SK-N-SH (cell line): ENCODE results near the gene CDH4.

Experiments used
- CTCF ChIP-seq: fragments of 200-600 bp; sonication (generic); IDR thresholded peaks from 2 replicates; pipeline ENCODE4 v1.6.1; 2017; ENCODE audit warnings: antibody characterized with exemption, mild to moderate bottlenecking, moderate library complexity
- FOSL2 ChIP-seq: IDR thresholded peaks from 2 replicates; pipeline ENCODE4 v1.4.0; 2012; ENCODE audit warnings: low read depth, mild to moderate bottlenecking, moderate library complexity, borderline replicate concordance
- MXI1 ChIP-seq: IDR thresholded peaks from 2 replicates; pipeline ENCODE4 v1.6.1; 2012; ENCODE audit warnings: mild to moderate bottlenecking, low read depth, low read length, improper control_type of control experiment
- POLR2AphosphoS5 ChIP-seq: IDR thresholded peaks from 2 replicates; pipeline ENCODE4 v1.6.1; 2012; ENCODE audit warnings: low read depth, low read length
- SIN3A ChIP-seq: IDR thresholded peaks from 2 replicates; pipeline ENCODE4 v1.6.1; 2012; ENCODE audit warnings: low read depth, mild to moderate bottlenecking, low read length, moderate library complexity, borderline replicate concordance
- TF ChIP-seq, protein P1 (sequence below): IDR thresholded peaks from 2 replicates; pipeline ENCODE4 v1.4.0; 2012; ENCODE audit warnings: low read depth, borderline replicate concordance

- TF ChIP-seq CTCF (no peak), POLR2AphosphoS5 (no peak), MXI1 (no peak), SIN3A (no peak), FOSL2 (no peak)
- TF ChIP-seq, protein P1, sequence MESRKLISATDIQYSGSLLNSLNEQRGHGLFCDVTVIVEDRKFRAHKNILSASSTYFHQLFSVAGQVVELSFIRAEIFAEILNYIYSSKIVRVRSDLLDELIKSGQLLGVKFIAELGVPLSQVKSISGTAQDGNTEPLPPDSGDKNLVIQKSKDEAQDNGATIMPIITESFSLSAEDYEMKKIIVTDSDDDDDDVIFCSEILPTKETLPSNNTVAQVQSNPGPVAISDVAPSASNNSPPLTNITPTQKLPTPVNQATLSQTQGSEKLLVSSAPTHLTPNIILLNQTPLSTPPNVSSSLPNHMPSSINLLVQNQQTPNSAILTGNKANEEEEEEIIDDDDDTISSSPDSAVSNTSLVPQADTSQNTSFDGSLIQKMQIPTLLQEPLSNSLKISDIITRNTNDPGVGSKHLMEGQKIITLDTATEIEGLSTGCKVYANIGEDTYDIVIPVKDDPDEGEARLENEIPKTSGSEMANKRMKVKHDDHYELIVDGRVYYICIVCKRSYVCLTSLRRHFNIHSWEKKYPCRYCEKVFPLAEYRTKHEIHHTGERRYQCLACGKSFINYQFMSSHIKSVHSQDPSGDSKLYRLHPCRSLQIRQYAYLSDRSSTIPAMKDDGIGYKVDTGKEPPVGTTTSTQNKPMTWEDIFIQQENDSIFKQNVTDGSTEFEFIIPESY: no peak
Measured at GRCh38 chr20:61562897-61563504, 310.9 kb downstream of the CDH4 start.
